Upper lobe of right lung (tissue), 1 donor: ENCODE results near the gene MYO1B. TPM values are rescaled to one million over a fixed set of nuclear protein-coding genes. Genes with fewer than 3 reads are reported as not detected.
A peak's percentile ranks its signal among the peaks of the same experiment; 100 is the strongest.

Experiments
- ATAC-seq: fragments of 200-7000 bp; cut with Tn5 transposase; one replicate; pipeline ENCODE4 v1.9.1; 2020; ENCODE audit warnings: mild to moderate bottlenecking, moderate library complexity
- DNase-seq: peaks from one replicate; pipeline ENCODE4 v3.0.0-alpha.2; 2020
- H3K27ac ChIP-seq: fragments of 200-600 bp; one replicate; pipeline ENCODE4 v1.8.0; 2022
- H3K27me3 ChIP-seq: fragments of 200-600 bp; one replicate; pipeline ENCODE4 v1.8.0; 2022; ENCODE audit warnings: mild to moderate bottlenecking
- H3K36me3 ChIP-seq: fragments of 200-600 bp; one replicate; pipeline ENCODE4 v1.8.0; 2022
- H3K4me1 ChIP-seq: fragments of 200-600 bp; one replicate; pipeline ENCODE4 v1.8.0; 2022
- H3K4me3 ChIP-seq: fragments of 200-600 bp; one replicate; pipeline ENCODE4 v1.8.0; 2022; ENCODE audit warnings: mild to moderate bottlenecking
- H3K9me3 ChIP-seq: fragments of 200-600 bp; one replicate; pipeline ENCODE4 v1.8.0; 2022
- CTCF ChIP-seq: fragments of 200-600 bp; IDR thresholded peaks from one replicate; pipeline ENCODE4 v1.8.0; 2022; ENCODE audit warnings: antibody characterized with exemption
- intact Hi-C: fragments of 100-400 bp; cut with DNase I; formaldehyde crosslinking; loops from one replicate; pipeline ENCODE4 v1.11.0; 2022
- total RNA-seq: library from RNA; stranded (reverse); fragmentation: NEBNext Ultra II Directional; extraction: Animal tissue kit (Norgen Biotek cat#: 25700); gene quantifications from one replicate; pipeline ENCODE4 v1.2.1, GENCODE V29; 2021
- donor health status: DM: no; HTN: yes; CAD: no; lungs with severe emphysema.

The MYO1B gene
- total RNA-seq, 1 donor from 2014 or later, result 231 TPM

DNA sequence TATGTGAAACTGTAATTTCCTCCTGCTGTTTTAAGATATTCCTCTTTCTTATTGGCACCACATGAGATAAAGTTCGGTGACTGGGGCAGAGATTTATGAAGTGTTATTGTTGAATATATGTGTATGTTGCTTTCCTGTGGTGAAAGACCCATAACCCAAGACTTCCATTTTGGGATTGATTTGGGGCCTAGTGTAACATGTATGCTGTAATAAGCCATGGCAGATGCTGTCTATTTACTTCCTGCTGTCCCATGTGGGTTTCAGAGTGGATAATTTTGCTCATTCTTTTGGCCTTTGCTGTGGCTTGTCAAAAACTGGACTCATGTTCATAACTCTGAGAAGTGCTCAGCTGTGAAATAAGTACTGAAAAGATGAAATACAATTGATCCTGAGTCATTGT, 10.8 kb upstream of the MYO1B start:
- intact Hi-C loops, result no loop called here
- TF ChIP-seq CTCF, result no peak
- H3K36me3 ChIP-seq, result no peaks in the 10 kb centered on the region
- ATAC-seq, result no peak
- no peaks in the 10 kb centered on the region for H3K4me1 ChIP-seq
- no peaks in the 10 kb centered on the region for H3K27me3 ChIP-seq
- no peak overlapping the region for H3K4me3 ChIP-seq
- DNase-seq, result no peak
- no peak overlapping the region for H3K27ac ChIP-seq
- no peaks in the 10 kb centered on the region for H3K9me3 ChIP-seq

DNA sequence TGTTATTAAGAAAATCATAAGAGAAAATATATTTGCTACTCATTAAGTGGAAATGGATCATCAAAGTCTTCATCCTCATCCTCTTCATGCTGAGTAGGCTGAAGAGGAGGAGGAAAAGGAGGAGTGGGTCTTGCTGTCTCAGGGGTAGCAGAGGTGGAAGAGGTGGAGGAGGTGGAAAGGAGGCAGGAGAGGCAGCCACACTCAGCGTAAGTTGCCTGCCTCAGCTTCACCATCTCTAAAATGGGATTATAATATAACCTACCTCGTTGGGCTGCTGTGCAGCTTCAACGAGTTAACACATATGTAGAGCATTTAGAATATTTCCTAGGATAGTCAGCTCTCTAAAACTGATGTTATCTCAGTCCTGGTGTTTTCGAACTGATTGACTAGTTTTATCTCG, 4.3 kb upstream of the MYO1B start:
- Histone ChIP-seq H3K4me1 (peaks cover 5% of the 10 kb centered on the region), H3K4me3 (no peak overlapping the region), H3K36me3 (no peaks in the 10 kb centered on the region), H3K9me3 (no peaks in the 10 kb centered on the region), H3K27me3 (no peaks in the 10 kb centered on the region), H3K27ac (no peak overlapping the region)
- no peak for ATAC-seq
- DNase-seq, result no peak
- intact Hi-C loops, result no loop called here
- no peak for TF ChIP-seq CTCF

- ATAC-seq (no peak), DNase-seq (no peak)
- Histone ChIP-seq H3K36me3 (no peaks in the 10 kb centered on the region), H3K4me1 (peaks cover 5% of the 10 kb centered on the region), H3K9me3 (no peaks in the 10 kb centered on the region), H3K27me3 (no peaks in the 10 kb centered on the region), H3K27ac (no peak overlapping the region), H3K4me3 (no peak overlapping the region)
- TF ChIP-seq CTCF, result no peak
- intact Hi-C loops, result no loop called here
These were observed 3.8 kb upstream of the MYO1B start for GRCh38 chr2:191241418-191241817.

GRCh38 chr2:191243154-191243553, 2.0 kb upstream of the MYO1B start:
- intact Hi-C loops, result no loop called here
- TF ChIP-seq CTCF, result no peak
- Histone ChIP-seq H3K36me3 (no peaks in the 10 kb centered on the region), H3K27me3 (no peaks in the 10 kb centered on the region), H3K27ac (no peak overlapping the region), H3K4me1 (peaks cover 14% of the 10 kb centered on the region), H3K9me3 (no peaks in the 10 kb centered on the region), H3K4me3 (no peak overlapping the region)
- ATAC-seq (no peak), DNase-seq (no peak)

DNA sequence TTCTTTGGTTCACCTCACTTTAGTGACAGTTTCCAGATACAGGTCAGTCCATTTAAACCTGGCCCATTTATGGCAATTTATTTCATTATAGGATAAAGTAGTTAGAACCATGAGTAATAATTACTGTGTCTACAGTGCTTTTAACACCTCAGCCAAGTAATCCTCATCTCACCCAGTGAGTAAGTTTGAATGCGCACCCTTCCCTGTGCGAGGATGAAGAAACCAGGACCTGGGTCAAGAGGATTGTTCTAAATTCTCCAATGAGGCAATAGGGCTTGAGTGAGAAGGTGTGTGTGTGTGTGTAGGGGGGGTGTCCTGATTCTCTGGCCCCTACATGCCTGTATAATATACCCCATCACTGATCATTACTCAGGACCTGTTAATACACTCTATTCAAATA, 854 bp upstream of the MYO1B start:
- Histone ChIP-seq H3K4me3 (peak overlapping the region; percentile 77), H3K9me3 (no peaks in the 10 kb centered on the region), H3K4me1 (peaks cover 26% of the 10 kb centered on the region), H3K27me3 (no peaks in the 10 kb centered on the region), H3K27ac (no peak overlapping the region), H3K36me3 (no peaks in the 10 kb centered on the region)
- ATAC-seq, result peak; percentile 18
- TF ChIP-seq CTCF, result no peak
- intact Hi-C loops, result no loop called here
- DNase-seq, result no peak

DNA sequence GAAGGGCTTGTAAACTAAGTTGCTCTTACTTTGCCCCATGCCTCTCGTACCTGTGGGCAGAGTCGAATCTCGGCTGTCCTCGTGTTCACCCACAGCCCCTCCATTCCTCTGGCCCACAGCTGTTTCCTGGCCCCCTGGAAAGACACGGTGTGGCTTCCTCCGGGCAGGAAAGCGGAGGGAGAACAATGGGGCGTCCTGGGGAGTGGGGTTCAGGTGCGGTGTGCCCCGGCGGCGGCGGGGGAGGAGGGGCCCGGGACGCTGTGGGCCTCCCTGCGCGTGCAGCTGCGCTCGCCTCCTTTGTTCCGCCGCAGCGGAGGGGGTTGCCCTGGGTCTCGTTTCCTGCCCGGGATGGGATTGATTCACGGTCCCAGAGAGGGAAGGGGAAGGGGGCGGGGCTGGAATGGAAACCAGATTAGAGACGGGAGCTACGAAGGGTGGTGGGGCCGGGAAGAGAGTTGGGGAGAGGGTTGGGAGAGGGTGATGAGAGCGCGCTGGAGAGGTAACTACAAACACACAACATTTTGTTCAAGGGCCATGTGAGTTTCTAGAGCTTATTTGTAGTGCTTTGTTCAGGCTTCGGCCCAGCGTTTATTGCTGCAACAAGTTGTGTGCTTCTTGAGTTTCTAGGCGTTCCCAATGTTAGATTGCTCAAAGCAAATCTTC, 796 bp downstream of the MYO1B start:
- TF ChIP-seq CTCF, result no peak
- Histone ChIP-seq H3K27me3 (no peaks in the 10 kb centered on the region), H3K27ac (peak overlapping the region; percentile 85), H3K9me3 (no peaks in the 10 kb centered on the region), H3K4me1 (peaks cover 35% of the 10 kb centered on the region), H3K4me3 (peak overlapping the region; percentile 77), H3K36me3 (no peaks in the 10 kb centered on the region)
- intact Hi-C loops, result no loop called here
- ATAC-seq (peak; percentile 69), DNase-seq (peak; percentile 86)
